Neural progenitor cell (in vitro differentiated cells): ENCODE measurements around the gene ARFGAP3. TPM values are rescaled to one million over a fixed set of nuclear protein-coding genes. Genes with fewer than 3 reads are reported as not detected.

Source experiments
- DNase-seq: peaks from one replicate; pipeline ENCODE4 v3.0.0-alpha.2; 2016; ENCODE audit warnings: low spot score
- H2AFZ ChIP-seq: fragments of 200-600 bp; sonication (generic); replicated peaks from 2 replicates; pipeline ENCODE4 v1.6.1; 2016; ENCODE audit warnings: antibody characterized with exemption
- H3F3A ChIP-seq: fragments of 200-600 bp; sonication (generic); 2 replicates; pipeline ENCODE4 v1.6.1; 2016; ENCODE audit warnings: antibody characterized with exemption, low read depth
- H3K27ac ChIP-seq: fragments of 200-600 bp; sonication (generic); 2 replicates; pipeline ENCODE4 v1.5.1; 2016; ENCODE audit warnings: mild to moderate bottlenecking
- H3K27me3 ChIP-seq: fragments of 200-600 bp; sonication (generic); 2 replicates; pipeline ENCODE4 v1.6.1; 2016; ENCODE audit warnings: mild to moderate bottlenecking, moderate library complexity
- H3K36me3 ChIP-seq: fragments of 200-600 bp; sonication (generic); 2 replicates; pipeline ENCODE4 v1.5.1; 2016
- H3K4me1 ChIP-seq: fragments of 200-600 bp; sonication (generic); 2 replicates; pipeline ENCODE4 v1.6.1; 2016; ENCODE audit warnings: mixed run types
- H3K4me2 ChIP-seq: fragments of 200-600 bp; sonication (generic); 2 replicates; pipeline ENCODE4 v1.6.1; 2016
- H3K4me3 ChIP-seq: fragments of 200-600 bp; sonication (generic); 2 replicates; pipeline ENCODE4 v1.5.1; 2016
- H3K79me2 ChIP-seq: fragments of 200-600 bp; sonication (generic); 2 replicates; pipeline ENCODE4 v1.6.1; 2016; ENCODE audit warnings: low read depth
- H3K9ac ChIP-seq: fragments of 200-600 bp; sonication (generic); 2 replicates; pipeline ENCODE4 v1.6.1; 2016
- H3K9me3 ChIP-seq: fragments of 200-600 bp; sonication (generic); 2 replicates; pipeline ENCODE4 v1.5.1; 2016; ENCODE audit warnings: low read depth
- H4K20me1 ChIP-seq: fragments of 200-600 bp; sonication (generic); 2 replicates; pipeline ENCODE4 v1.6.1; 2016; ENCODE audit warnings: low read depth
- H3K27ac Mint-ChIP-seq: 3 replicates; pipeline ENCODE4 v1.8.0; 2021; ENCODE audit warnings: mixed read lengths
- H3K27me3 Mint-ChIP-seq: 2 replicates; pipeline ENCODE4 v1.8.0; 2022; ENCODE audit warnings: low read depth, mild to moderate bottlenecking, inconsistent platforms, moderate library complexity, mixed read lengths; ENCODE audit not compliant: insufficient read depth
- H3K36me3 Mint-ChIP-seq: 3 replicates; pipeline ENCODE4 v1.8.0; 2021; ENCODE audit warnings: mixed read lengths
- H3K4me1 Mint-ChIP-seq: 3 replicates; pipeline ENCODE4 v1.8.0; 2021; ENCODE audit warnings: mixed read lengths
- H3K4me3 Mint-ChIP-seq: 3 replicates; pipeline ENCODE4 v1.8.0; 2021; ENCODE audit warnings: mild to moderate bottlenecking, moderate library complexity, mixed read lengths
- H3K9me3 Mint-ChIP-seq: 3 replicates; pipeline ENCODE4 v1.8.0; 2020; ENCODE audit warnings: mixed read lengths
- EZH2 ChIP-seq: fragments of 200-600 bp; sonication (generic); IDR thresholded peaks from 2 replicates; pipeline ENCODE4 v1.6.1; 2017; ENCODE audit warnings: antibody characterized with exemption, mild to moderate bottlenecking, moderate library complexity
- EZH2phosphoT487 ChIP-seq: fragments of 200-600 bp; sonication (generic); IDR thresholded peaks from 2 replicates; pipeline ENCODE4 v1.6.1; 2017; ENCODE audit warnings: antibody characterized with exemption
- total RNA-seq: library from RNA; depleted of rRNA; stranded (reverse); fragments of >200 nt; gene quantifications from 2 replicates; pipeline ENCODE4 v1.2.3, GENCODE V29; 2015; ENCODE audit warnings: low replicate concordance
- TF ChIP-seq, protein P1 (sequence below): fragments of 200-600 bp; sonication (generic); IDR thresholded peaks from 2 replicates; pipeline ENCODE4 v1.5.1; 2017; ENCODE audit warnings: antibody characterized with exemption, mild to moderate bottlenecking

The ARFGAP3 gene
- total RNA-seq, 1 donor from 2014 or later: 53.9 TPM

- Histone ChIP-seq H3F3A (no peaks in the 10 kb centered on the region), H3K4me1 (no peaks in the 10 kb centered on the region), H3K9me3 (no peaks in the 10 kb centered on the region), H3K79me2 (no peaks in the 10 kb centered on the region), H3K27me3 (no peaks in the 10 kb centered on the region), H3K27ac (no peak overlapping the region), H3K9ac (no peak overlapping the region), H2AFZ (no peak overlapping the region), H4K20me1 (no peaks in the 10 kb centered on the region), H3K4me2 (no peak overlapping the region), H3K36me3 (no peaks in the 10 kb centered on the region), H3K4me3 (no peak overlapping the region)
- peaks cover 5% of the 10 kb centered on the region for H3K4me1 Mint-ChIP-seq
- H3K27me3 Mint-ChIP-seq: peaks cover 8% of the 10 kb centered on the region
- no peaks in the 10 kb centered on the region for H3K9me3 Mint-ChIP-seq
- TF ChIP-seq EZH2 (no peak), EZH2phosphoT487 (no peak)
- TF ChIP-seq, protein P1, sequence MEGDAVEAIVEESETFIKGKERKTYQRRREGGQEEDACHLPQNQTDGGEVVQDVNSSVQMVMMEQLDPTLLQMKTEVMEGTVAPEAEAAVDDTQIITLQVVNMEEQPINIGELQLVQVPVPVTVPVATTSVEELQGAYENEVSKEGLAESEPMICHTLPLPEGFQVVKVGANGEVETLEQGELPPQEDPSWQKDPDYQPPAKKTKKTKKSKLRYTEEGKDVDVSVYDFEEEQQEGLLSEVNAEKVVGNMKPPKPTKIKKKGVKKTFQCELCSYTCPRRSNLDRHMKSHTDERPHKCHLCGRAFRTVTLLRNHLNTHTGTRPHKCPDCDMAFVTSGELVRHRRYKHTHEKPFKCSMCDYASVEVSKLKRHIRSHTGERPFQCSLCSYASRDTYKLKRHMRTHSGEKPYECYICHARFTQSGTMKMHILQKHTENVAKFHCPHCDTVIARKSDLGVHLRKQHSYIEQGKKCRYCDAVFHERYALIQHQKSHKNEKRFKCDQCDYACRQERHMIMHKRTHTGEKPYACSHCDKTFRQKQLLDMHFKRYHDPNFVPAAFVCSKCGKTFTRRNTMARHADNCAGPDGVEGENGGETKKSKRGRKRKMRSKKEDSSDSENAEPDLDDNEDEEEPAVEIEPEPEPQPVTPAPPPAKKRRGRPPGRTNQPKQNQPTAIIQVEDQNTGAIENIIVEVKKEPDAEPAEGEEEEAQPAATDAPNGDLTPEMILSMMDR: no peak
- no peak overlapping the region for H3K27ac Mint-ChIP-seq
- peaks cover 22% of the 10 kb centered on the region for H3K36me3 Mint-ChIP-seq
- H3K4me3 Mint-ChIP-seq: no peak overlapping the region
- no peak for DNase-seq
Observed at GRCh38 chr22:42799061-42799460, 58.0 kb downstream of the ARFGAP3 start.

DNA sequence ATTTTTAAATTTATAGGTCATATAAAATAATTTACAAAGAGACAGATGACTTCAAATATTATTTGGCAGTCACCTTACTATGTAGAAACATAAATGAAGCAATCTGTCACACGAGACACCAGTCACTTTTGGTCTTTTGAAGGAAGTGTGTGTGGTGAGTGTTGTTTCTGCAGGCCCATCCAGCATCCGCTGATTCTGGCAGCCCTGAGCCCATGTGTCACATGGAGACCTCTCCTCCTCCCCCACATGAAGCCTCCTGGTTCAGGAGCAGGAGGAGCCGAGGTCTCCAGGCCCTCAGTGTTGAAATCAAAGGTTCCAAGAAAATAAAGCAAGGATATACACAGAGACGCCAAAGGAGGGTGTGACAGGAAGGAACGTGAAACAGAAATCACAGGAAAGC is 60.1 kb downstream of the ARFGAP3 start:
- no peaks in the 10 kb centered on the region for H4K20me1 ChIP-seq
- no peaks in the 10 kb centered on the region for H3K9me3 Mint-ChIP-seq
- no peak for TF ChIP-seq EZH2
- no peak for TF ChIP-seq EZH2phosphoT487
- TF ChIP-seq, protein P1: no peak
- no peaks in the 10 kb centered on the region for H3K79me2 ChIP-seq
- peaks cover 3% of the 10 kb centered on the region for H3K4me1 Mint-ChIP-seq
- H3F3A ChIP-seq: no peaks in the 10 kb centered on the region
- H3K4me2 ChIP-seq: no peak overlapping the region
- no peaks in the 10 kb centered on the region for H3K9me3 ChIP-seq
- no peak for DNase-seq
- H3K9ac ChIP-seq: no peak overlapping the region
- H3K27me3 Mint-ChIP-seq: peaks cover 11% of the 10 kb centered on the region
- no peak overlapping the region for H3K4me3 ChIP-seq
- no peak overlapping the region for H2AFZ ChIP-seq
- H3K4me3 Mint-ChIP-seq: no peak overlapping the region
- no peak overlapping the region for H3K27ac ChIP-seq
- no peaks in the 10 kb centered on the region for H3K27me3 ChIP-seq
- H3K4me1 ChIP-seq: no peaks in the 10 kb centered on the region
- no peaks in the 10 kb centered on the region for H3K36me3 ChIP-seq
- no peak overlapping the region for H3K27ac Mint-ChIP-seq
- H3K36me3 Mint-ChIP-seq: peaks cover 22% of the 10 kb centered on the region

DNA sequence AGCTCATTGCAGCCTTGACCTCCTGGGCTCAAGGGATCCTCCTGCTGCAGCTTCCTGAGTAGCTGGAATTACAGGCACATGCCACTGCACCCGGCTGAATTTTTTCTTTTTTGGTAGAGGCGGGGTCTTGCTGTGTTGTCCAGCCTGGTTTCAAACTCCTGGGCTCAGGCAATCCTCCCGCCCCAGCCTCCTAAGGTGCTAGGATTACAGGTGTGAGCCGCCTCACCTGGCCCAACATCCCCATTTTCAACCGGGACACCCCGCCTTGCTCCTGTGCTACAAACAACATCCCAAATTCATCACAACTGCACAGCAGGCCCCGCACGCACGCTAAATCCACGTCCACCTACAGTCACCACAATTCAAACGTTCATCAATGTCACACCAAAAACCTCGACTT is 61.0 kb downstream of the ARFGAP3 start:
- DNase-seq: no peak
- no peak overlapping the region for H2AFZ ChIP-seq
- no peaks in the 10 kb centered on the region for H3K36me3 ChIP-seq
- Mint-ChIP-seq H3K27me3 (peaks cover 11% of the 10 kb centered on the region), H3K36me3 (peaks cover 19% of the 10 kb centered on the region), H3K9me3 (no peaks in the 10 kb centered on the region), H3K4me1 (peaks cover 3% of the 10 kb centered on the region), H3K27ac (no peak overlapping the region), H3K4me3 (no peak overlapping the region)
- no peaks in the 10 kb centered on the region for H4K20me1 ChIP-seq
- H3K9ac ChIP-seq: no peak overlapping the region
- TF ChIP-seq EZH2phosphoT487 (no peak), EZH2 (no peak)
- TF ChIP-seq, protein P1: no peak
- no peaks in the 10 kb centered on the region for H3F3A ChIP-seq
- no peaks in the 10 kb centered on the region for H3K27me3 ChIP-seq
- no peak overlapping the region for H3K27ac ChIP-seq
- no peak overlapping the region for H3K4me3 ChIP-seq
- no peaks in the 10 kb centered on the region for H3K9me3 ChIP-seq
- H3K4me1 ChIP-seq: no peaks in the 10 kb centered on the region
- no peak overlapping the region for H3K4me2 ChIP-seq
- no peaks in the 10 kb centered on the region for H3K79me2 ChIP-seq
